ENCODE measurements around the gene POTEB.
"Not testable (repeated sequence)": the region's sequence is repeated elsewhere in the genome, so short reads cannot be mapped to it uniquely, and the experiment has no call there.

POTEB gene

DNA sequence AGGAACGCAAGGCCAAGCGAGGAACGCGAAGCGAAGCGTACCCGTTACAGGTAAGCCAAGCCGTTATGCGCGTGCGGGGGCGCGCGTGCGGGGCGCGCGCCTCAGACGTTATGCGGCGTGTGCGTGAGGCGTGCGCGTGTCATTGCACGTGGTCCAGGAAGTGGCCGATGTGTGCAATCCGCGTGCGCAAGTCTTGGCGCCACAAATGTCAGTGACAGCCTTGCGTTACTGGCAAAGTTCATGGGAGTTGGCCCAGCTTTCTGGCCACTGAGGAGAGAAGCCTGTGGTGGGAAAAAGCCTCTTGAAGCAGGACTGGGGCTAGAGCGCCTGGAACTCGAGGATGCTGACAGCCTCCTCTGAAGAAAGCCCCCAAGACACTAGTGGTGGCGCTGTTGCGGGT, at the start of gene POTEB:
TSS of gene POTEB (minus strand) at position 101 of the 400 bp plus-strand sequence. CDS start 489 bp downstream, outside the sequence.
- not testable (repeated sequence) for DNase-seq (ENCODE audit: low spot score)

- not testable (repeated sequence) for DNase-seq (ENCODE audit: low spot score)
These were observed 13.4 kb upstream of the POTEB start for GRCh38 chr15:21890955-21891354.

GRCh38 chr15:21889542-21889941, 12.0 kb upstream of the POTEB start:
- DNase-seq (ENCODE audit: low spot score), result not testable (repeated sequence)

DNA sequence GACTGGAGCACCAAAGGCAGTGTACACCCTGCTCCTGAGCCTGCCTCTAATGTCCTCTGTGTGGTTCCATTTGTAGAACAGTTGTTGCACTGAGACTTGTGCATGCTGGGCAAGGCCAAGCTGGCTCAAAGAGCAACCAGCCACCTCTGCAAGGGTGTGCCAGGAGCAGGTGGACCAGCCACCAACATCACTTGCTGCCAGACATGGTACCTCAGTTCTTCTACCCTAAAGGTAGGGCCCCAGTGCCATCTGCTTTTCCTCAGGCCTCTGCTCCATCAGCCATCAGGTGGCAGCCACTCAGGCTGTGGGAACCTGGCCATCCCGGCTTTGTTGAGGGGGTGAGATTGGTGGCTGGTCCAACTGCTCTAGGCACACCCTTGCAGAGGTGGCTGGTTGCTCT, 38.7 kb downstream of the POTEB start:
- not testable (repeated sequence) for DNase-seq (ENCODE audit: low spot score)

Data from iPS-NIHi11 (cell line).